Muscle layer of colon (tissue), 2 donors: ENCODE data around the gene UBQLN3.

Source experiments
- H3K27ac ChIP-seq: one replicate; pipeline ENCODE4 v1.7.0; 2013; ENCODE audit warnings: low read depth, mild to moderate bottlenecking, low read length, moderate library complexity
- H3K27me3 ChIP-seq, 2 donors: one replicate each; pipeline ENCODE4 v1.7.0; 2013; ENCODE audit warnings: low read length in 2 of 2, mild to moderate bottlenecking in 2 of 2; ENCODE audit not compliant: insufficient read depth in 2 of 2, control insufficient read depth in 1 of 2
- H3K36me3 ChIP-seq: one replicate; pipeline ENCODE4 v1.7.0; 2013; ENCODE audit warnings: mild to moderate bottlenecking, low read length; ENCODE audit not compliant: insufficient read depth
- H3K4me1 ChIP-seq: one replicate; pipeline ENCODE4 v1.7.0; 2013; ENCODE audit warnings: mild to moderate bottlenecking, low read length; ENCODE audit not compliant: insufficient read depth
- H3K4me3 ChIP-seq, 2 donors: one replicate each; pipeline ENCODE4 v1.7.0; 2013; ENCODE audit warnings: low read length in 2 of 2, low read depth in 1 of 2, mild to moderate bottlenecking in 1 of 2, moderate library complexity in 1 of 2
- H3K9ac ChIP-seq: one replicate; pipeline ENCODE4 v1.7.0; 2013; ENCODE audit warnings: low read length
- H3K9me3 ChIP-seq: one replicate; pipeline ENCODE4 v1.7.0; 2013; ENCODE audit warnings: mild to moderate bottlenecking, low read length
- donor health status: abdominal sarcoma.
- donor health status: Adenocarcinoma of cecum.

UBQLN3 gene

GRCh38 chr11:5467527-5467926 is 42.2 kb downstream of the UBQLN3 start:
- Histone ChIP-seq H3K27ac (no peak overlapping the region), H3K36me3 (no peaks in the 10 kb centered on the region), H3K4me3 (no peak overlapping the region), H3K9me3 (no peaks in the 10 kb centered on the region), H3K9ac (no peak overlapping the region), H3K4me1 (no peaks in the 10 kb centered on the region), H3K27me3 (no peaks in the 10 kb centered on the region)

DNA sequence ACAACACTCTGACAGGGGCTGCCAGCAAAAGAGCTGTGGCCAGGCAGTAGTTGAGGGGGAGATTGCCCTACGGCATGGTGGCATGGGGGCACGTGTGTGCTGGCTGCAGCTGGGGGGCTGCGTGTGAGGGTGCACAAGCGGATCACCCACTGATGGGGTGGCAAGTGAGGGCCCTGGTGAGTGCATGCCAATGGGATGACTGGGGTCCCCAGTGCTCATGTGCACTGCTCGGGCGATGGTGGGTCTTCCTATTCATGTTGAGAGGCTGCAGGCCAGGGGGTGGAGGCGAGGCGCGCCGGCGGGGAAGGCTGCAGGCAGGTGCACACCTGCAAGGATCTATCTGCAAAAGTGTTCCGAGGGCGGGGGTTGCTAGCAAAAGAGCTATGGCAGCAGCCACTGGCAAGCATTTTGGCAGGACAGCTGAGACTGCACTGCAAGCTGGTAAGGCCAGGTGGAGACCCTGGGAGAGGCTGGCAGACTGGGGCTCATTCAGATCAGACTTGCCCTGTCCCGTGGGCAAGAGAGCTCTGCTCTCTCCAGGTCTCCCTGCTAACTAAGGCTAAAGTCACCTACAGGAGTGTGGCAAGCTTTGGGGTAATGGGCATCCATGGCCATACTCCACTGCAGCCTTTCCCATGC is 48.7 kb downstream of the UBQLN3 start:
- no peaks in the 10 kb centered on the region for H3K36me3 ChIP-seq
- no peaks in the 10 kb centered on the region for H3K9me3 ChIP-seq
- no peak overlapping the region for H3K4me3 ChIP-seq
- H3K4me1 ChIP-seq: no peaks in the 10 kb centered on the region
- H3K27ac ChIP-seq: no peak overlapping the region
- no peak overlapping the region for H3K9ac ChIP-seq
- no peaks in the 10 kb centered on the region for H3K27me3 ChIP-seq
